ENCODE data around the gene CERS6. TPM values are rescaled to one million over a fixed set of nuclear protein-coding genes. Genes with fewer than 3 reads are reported as not detected.

CERS6 gene
- total RNA-seq, 1 donor from 2014 or later = 27.7 TPM

DNA sequence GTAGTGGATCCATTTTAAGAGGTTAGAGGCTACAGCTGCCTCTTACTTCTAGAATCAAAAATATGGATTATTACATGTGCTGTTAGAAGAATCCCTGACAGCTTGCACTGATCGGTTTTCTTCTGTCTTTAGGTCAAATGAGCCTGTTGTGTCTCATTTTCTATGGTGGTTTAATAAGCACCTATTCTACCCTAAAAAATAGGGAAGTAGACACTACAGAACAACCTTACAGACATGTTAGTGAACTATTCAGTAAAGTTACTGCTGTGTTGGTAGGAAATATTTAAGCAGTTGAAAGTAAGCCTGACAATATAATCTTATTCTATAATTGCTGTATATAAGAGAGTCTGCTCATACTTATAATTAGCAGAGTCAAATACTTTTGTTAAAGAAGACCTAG is 177.8 kb downstream of the CERS6 start:
- H3K27ac ChIP-seq = no peak overlapping the region
- no peak for DNase-seq (ENCODE audit: extremely low spot score in 2 of 2)
- no peak overlapping the region for H3K4me3 ChIP-seq
- H3K27me3 ChIP-seq = no peaks in the 10 kb centered on the region
- H3K9me3 ChIP-seq = no peaks in the 10 kb centered on the region
- intact Hi-C loops (cut with DNase I) = no loop called here
- no peaks in the 10 kb centered on the region for H3K36me3 ChIP-seq
- TF ChIP-seq POLR2A (IDR thresholded peaks at IDR 0.05) (no peak), POLR2AphosphoS5 (IDR thresholded peaks at IDR 0.05; ENCODE audit: insufficient read depth in 1 of 2, low read depth in 1 of 2) (no peak)
- TF ChIP-seq, protein P1, sequence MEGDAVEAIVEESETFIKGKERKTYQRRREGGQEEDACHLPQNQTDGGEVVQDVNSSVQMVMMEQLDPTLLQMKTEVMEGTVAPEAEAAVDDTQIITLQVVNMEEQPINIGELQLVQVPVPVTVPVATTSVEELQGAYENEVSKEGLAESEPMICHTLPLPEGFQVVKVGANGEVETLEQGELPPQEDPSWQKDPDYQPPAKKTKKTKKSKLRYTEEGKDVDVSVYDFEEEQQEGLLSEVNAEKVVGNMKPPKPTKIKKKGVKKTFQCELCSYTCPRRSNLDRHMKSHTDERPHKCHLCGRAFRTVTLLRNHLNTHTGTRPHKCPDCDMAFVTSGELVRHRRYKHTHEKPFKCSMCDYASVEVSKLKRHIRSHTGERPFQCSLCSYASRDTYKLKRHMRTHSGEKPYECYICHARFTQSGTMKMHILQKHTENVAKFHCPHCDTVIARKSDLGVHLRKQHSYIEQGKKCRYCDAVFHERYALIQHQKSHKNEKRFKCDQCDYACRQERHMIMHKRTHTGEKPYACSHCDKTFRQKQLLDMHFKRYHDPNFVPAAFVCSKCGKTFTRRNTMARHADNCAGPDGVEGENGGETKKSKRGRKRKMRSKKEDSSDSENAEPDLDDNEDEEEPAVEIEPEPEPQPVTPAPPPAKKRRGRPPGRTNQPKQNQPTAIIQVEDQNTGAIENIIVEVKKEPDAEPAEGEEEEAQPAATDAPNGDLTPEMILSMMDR (IDR thresholded peaks at IDR 0.05) = no peak
- peaks cover 24% of the 10 kb centered on the region for H3K4me1 ChIP-seq

GRCh38 chr2:168635065-168635577 is 179.0 kb downstream of the CERS6 start:
- H3K27ac ChIP-seq = no peak overlapping the region
- H3K36me3 ChIP-seq = no peaks in the 10 kb centered on the region
- no peaks in the 10 kb centered on the region for H3K9me3 ChIP-seq
- H3K4me3 ChIP-seq = no peak overlapping the region
- H3K4me1 ChIP-seq = peaks cover 37% of the 10 kb centered on the region
- no peak for DNase-seq (ENCODE audit: extremely low spot score in 2 of 2)
- intact Hi-C loops (cut with DNase I) = no loop called here
- no peaks in the 10 kb centered on the region for H3K27me3 ChIP-seq
- TF ChIP-seq POLR2A (IDR thresholded peaks at IDR 0.05) (no peak), POLR2AphosphoS5 (IDR thresholded peaks at IDR 0.05; ENCODE audit: insufficient read depth in 1 of 2, low read depth in 1 of 2) (no peak)
- TF ChIP-seq, protein P1 (IDR thresholded peaks at IDR 0.05) = no peak

DNA sequence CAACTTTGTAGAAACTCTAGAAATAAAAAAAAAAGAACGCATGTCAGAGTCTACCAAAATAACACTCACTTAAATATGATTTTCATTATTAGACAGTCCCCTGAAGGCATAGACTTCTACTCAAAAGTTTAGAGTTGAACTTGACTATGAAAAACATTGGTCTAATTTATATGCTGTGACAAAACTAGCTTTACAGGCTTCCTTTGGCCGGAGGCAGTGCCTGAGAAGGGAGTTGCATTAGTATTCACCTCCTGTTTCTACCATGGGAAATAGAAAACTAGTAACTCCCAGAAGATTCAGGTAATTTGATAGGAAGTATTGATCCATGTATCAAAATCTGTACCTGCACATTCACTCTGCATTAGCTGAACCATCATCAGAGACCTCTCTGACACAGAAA is 182.9 kb downstream of the CERS6 start:
- Histone ChIP-seq H3K27ac (no peak overlapping the region), H3K27me3 (no peaks in the 10 kb centered on the region), H3K36me3 (no peaks in the 10 kb centered on the region), H3K4me1 (peaks cover 24% of the 10 kb centered on the region), H3K9me3 (no peaks in the 10 kb centered on the region), H3K4me3 (no peak overlapping the region)
- intact Hi-C loops (cut with DNase I) = no loop called here
- no peak for DNase-seq (ENCODE audit: extremely low spot score in 2 of 2)
- TF ChIP-seq, protein P1 (IDR thresholded peaks at IDR 0.05) = no peak
- TF ChIP-seq POLR2A (IDR thresholded peaks at IDR 0.05) (no peak), POLR2AphosphoS5 (IDR thresholded peaks at IDR 0.05; ENCODE audit: insufficient read depth in 1 of 2, low read depth in 1 of 2) (no peak)

GRCh38 chr2:168639441-168639898 is 183.4 kb downstream of the CERS6 start:
- Histone ChIP-seq H3K27ac (peak overlapping the region; percentile 4), H3K27me3 (no peaks in the 10 kb centered on the region), H3K9me3 (no peaks in the 10 kb centered on the region), H3K4me3 (no peak overlapping the region), H3K36me3 (no peaks in the 10 kb centered on the region), H3K4me1 (peaks cover 20% of the 10 kb centered on the region)
- TF ChIP-seq, protein P1 (IDR thresholded peaks at IDR 0.05) = no peak
- no peak for TF ChIP-seq POLR2A (IDR thresholded peaks at IDR 0.05)
- no peak for TF ChIP-seq POLR2AphosphoS5 (IDR thresholded peaks at IDR 0.05; ENCODE audit: insufficient read depth in 1 of 2, low read depth in 1 of 2)
- intact Hi-C loops (cut with DNase I) = no loop called here
- DNase-seq (ENCODE audit: extremely low spot score in 2 of 2) = no peak

DNA sequence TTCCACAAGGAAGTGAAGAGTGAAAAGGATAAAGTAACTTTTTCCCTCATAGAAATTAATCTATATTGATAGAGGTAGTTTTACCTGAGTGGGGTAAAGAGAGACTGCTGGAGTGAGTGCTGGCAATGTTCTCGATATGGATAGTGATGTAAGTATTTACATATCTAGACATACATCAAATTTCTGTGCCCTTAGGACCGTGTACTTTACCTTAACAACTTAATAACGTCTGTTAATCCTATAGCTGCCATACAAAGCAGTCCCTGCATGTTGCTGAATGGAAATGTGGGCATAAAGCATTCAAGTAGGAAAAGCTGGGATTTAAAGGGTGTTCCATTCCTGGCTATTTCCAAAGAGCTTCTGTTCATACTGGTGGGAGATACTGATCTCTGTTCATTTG is 184.0 kb downstream of the CERS6 start:
- H3K4me1 ChIP-seq = peaks cover 20% of the 10 kb centered on the region
- intact Hi-C loops (cut with DNase I) = no loop called here
- DNase-seq (ENCODE audit: extremely low spot score in 2 of 2) = no peak

More for the DNA sequence above, 184.0 kb downstream of the CERS6 start:
- Histone ChIP-seq H3K36me3 (no peaks in the 10 kb centered on the region), H3K27me3 (no peaks in the 10 kb centered on the region), H3K9me3 (no peaks in the 10 kb centered on the region), H3K4me3 (no peak overlapping the region), H3K27ac (peak overlapping the region; percentile 4)
- no peak for TF ChIP-seq POLR2A (IDR thresholded peaks at IDR 0.05)
- TF ChIP-seq POLR2AphosphoS5 (IDR thresholded peaks at IDR 0.05; ENCODE audit: insufficient read depth in 1 of 2, low read depth in 1 of 2) = no peak
- TF ChIP-seq, protein P1 (IDR thresholded peaks at IDR 0.05) = no peak
